ENCODE measurements around the gene GJB3. TPM values are rescaled to one million over a fixed set of nuclear protein-coding genes. Genes with fewer than 3 reads are reported as not detected.

Gene GJB3
- total and polyA plus RNA-seq, 4 donors, result 0.15 to 0.33 (median 0.17) TPM; not detected in 1

DNA sequence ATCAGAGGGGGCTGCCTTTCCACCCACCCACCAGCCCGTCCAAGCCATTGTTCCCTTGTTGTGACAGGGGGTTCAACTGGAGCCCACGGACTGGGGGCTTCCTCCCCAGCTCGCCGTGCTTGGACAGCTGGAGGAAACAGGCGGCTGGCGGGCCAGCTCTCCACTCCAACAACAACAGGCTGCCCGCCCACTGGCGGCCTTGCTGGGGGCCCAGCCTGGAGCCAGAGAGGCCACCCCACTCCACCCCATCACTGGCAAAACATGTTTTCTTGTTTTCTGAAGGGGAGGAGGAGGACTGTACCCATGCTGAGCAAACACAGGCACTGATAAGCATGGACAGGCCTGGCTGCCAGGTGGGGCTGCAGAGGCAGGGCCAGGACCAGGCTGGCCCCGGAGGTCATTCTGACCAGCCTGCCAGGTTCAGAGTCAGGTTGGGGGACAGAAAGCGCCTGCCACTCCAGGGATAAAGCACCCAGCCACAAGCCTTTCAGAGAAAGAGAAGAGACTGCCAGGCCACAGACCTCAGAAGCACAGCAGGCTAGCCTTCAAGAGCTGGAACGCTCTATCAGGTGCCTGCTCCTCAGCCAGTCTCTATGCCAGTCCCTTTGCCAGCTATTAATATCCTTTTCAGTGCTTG lies 44.6 kb downstream of the GJB3 start (continued):
- TF ChIP-seq, protein P1, sequence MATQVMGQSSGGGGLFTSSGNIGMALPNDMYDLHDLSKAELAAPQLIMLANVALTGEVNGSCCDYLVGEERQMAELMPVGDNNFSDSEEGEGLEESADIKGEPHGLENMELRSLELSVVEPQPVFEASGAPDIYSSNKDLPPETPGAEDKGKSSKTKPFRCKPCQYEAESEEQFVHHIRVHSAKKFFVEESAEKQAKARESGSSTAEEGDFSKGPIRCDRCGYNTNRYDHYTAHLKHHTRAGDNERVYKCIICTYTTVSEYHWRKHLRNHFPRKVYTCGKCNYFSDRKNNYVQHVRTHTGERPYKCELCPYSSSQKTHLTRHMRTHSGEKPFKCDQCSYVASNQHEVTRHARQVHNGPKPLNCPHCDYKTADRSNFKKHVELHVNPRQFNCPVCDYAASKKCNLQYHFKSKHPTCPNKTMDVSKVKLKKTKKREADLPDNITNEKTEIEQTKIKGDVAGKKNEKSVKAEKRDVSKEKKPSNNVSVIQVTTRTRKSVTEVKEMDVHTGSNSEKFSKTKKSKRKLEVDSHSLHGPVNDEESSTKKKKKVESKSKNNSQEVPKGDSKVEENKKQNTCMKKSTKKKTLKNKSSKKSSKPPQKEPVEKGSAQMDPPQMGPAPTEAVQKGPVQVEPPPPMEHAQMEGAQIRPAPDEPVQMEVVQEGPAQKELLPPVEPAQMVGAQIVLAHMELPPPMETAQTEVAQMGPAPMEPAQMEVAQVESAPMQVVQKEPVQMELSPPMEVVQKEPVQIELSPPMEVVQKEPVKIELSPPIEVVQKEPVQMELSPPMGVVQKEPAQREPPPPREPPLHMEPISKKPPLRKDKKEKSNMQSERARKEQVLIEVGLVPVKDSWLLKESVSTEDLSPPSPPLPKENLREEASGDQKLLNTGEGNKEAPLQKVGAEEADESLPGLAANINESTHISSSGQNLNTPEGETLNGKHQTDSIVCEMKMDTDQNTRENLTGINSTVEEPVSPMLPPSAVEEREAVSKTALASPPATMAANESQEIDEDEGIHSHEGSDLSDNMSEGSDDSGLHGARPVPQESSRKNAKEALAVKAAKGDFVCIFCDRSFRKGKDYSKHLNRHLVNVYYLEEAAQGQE (IDR thresholded peaks at IDR 0.05), result no peak

DNA sequence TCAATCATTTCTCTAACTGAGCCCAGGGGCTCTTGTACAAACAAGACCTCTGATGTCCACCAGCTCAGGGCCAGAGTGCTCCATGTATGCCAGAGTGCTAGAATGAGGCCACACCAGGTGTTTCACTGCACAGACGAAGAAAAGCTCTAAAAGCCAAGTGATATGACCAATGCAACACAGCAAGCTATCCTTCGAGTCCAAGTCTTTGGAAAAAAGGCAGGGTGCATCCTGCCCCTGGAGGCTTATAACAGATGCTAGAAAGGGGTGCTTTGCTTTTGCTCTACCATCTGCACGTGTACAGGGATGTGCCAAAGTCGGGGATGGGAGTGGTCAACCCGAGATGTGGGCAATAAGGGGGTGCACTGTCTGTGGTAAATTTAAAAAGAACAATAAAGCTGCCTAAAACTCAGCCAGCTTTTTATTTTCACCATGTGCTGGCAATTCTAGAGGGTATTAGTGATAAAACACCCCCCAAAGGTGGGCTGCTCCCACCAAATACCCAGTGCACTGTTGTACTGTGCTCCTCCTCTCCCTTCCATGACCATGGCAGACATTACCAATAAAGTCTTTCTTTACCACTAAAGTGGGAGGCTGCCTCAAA lies 46.4 kb downstream of the GJB3 start:
- no peak overlapping the region for H3K27ac ChIP-seq (ENCODE audit: low read depth in 1 of 2, low read length in 2 of 2)
- WGBS, result 90% methylated on average over 5 of the region's 5 CpGs
- no peak for DNase-seq (ENCODE audit: low spot score)
- no peaks in the 10 kb centered on the region for H3K27me3 ChIP-seq (ENCODE audit: control insufficient read depth in 4 of 4, insufficient read depth in 4 of 4, low read length in 3 of 4)
- H3K4me3 ChIP-seq (ENCODE audit: low read depth in 1 of 3, low read length in 3 of 3), result no peak overlapping the region
- H3K9ac ChIP-seq (ENCODE audit: low read depth in 1 of 2, low read length in 2 of 2), result no peak overlapping the region
- no peak for TF ChIP-seq EGR1 (IDR thresholded peaks at IDR 0.05; ENCODE audit: low read depth in 2 of 2)
- no peaks in the 10 kb centered on the region for H3K36me3 ChIP-seq (ENCODE audit: control insufficient read depth in 4 of 4, insufficient read depth in 3 of 4, low read depth in 1 of 4, low read length in 3 of 4)
- peaks cover 4 to 25% (median 16%) of the 10 kb centered on the region in 4 donors for H3K4me1 ChIP-seq (ENCODE audit: control insufficient read depth in 4 of 4, insufficient read depth in 4 of 4, low read length in 3 of 4)
- H3K9me3 ChIP-seq (ENCODE audit: control insufficient read depth in 4 of 4, low read length in 3 of 4), result no peaks in the 10 kb centered on the region

DNA sequence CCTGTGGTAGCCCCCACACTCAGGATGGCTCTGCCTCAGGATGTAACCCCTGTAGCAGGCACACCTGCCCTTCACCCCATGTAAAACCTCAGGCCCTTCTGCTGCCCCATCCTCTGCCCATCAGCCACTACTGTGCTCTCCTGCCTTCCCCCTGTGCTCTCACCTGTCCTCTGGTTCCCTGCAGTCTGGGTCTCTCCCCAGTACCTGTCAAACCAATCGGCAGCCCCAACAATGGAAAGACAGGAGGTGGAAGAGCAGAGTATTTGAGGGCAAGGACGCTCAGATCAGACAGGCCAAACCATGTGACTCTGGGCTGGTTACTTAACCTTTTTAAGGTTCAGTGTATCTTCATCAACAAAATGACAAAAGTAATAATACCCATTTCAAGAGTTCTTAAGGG lies 47.6 kb downstream of the GJB3 start:
- H3K27ac ChIP-seq (ENCODE audit: low read depth in 1 of 2, low read length in 2 of 2), result no peak overlapping the region

More for the DNA sequence above, 47.6 kb downstream of the GJB3 start:
- peaks cover 4 to 25% (median 16%) of the 10 kb centered on the region in 4 donors for H3K4me1 ChIP-seq (ENCODE audit: control insufficient read depth in 4 of 4, insufficient read depth in 4 of 4, low read length in 3 of 4)
- H3K9ac ChIP-seq (ENCODE audit: low read depth in 1 of 2, low read length in 2 of 2), result no peak overlapping the region
- DNase-seq (ENCODE audit: low spot score), result no peak
- no peak overlapping the region for H3K4me3 ChIP-seq (ENCODE audit: low read depth in 1 of 3, low read length in 3 of 3)
- H3K27me3 ChIP-seq (ENCODE audit: control insufficient read depth in 4 of 4, insufficient read depth in 4 of 4, low read length in 3 of 4), result no peaks in the 10 kb centered on the region
- H3K36me3 ChIP-seq (ENCODE audit: control insufficient read depth in 4 of 4, insufficient read depth in 3 of 4, low read depth in 1 of 4, low read length in 3 of 4), result no peaks in the 10 kb centered on the region
- 51% methylated on average over 2 of the region's 2 CpGs for WGBS
- no peaks in the 10 kb centered on the region for H3K9me3 ChIP-seq (ENCODE audit: control insufficient read depth in 4 of 4, low read length in 3 of 4)
- TF ChIP-seq TAF1 (conservative IDR thresholded peaks at IDR 0.05) (no peak), SP1 (IDR thresholded peaks at IDR 0.05) (no peak), HNF4A (conservative IDR thresholded peaks at IDR 0.05) (no peak), FOXA1 (IDR thresholded peaks at IDR 0.05) (no peak), NR2F2 (IDR thresholded peaks at IDR 0.05) (no peak), RXRA (IDR thresholded peaks at IDR 0.05) (no peak), HNF4G (IDR thresholded peaks at IDR 0.05) (no peak), JUND (IDR thresholded peaks at IDR 0.05) (no peak), RAD21 (IDR thresholded peaks at IDR 0.05) (no peak), GABPA (IDR thresholded peaks at IDR 0.05 in 1 of 2, conservative IDR thresholded peaks at IDR 0.05 in 1 of 2) (no peak), EGR1 (IDR thresholded peaks at IDR 0.05; ENCODE audit: low read depth in 2 of 2) (no peak), YY1 (IDR thresholded peaks at IDR 0.05) (no peak), FOXA2 (IDR thresholded peaks at IDR 0.05) (no peak)
- TF ChIP-seq, protein P2, sequence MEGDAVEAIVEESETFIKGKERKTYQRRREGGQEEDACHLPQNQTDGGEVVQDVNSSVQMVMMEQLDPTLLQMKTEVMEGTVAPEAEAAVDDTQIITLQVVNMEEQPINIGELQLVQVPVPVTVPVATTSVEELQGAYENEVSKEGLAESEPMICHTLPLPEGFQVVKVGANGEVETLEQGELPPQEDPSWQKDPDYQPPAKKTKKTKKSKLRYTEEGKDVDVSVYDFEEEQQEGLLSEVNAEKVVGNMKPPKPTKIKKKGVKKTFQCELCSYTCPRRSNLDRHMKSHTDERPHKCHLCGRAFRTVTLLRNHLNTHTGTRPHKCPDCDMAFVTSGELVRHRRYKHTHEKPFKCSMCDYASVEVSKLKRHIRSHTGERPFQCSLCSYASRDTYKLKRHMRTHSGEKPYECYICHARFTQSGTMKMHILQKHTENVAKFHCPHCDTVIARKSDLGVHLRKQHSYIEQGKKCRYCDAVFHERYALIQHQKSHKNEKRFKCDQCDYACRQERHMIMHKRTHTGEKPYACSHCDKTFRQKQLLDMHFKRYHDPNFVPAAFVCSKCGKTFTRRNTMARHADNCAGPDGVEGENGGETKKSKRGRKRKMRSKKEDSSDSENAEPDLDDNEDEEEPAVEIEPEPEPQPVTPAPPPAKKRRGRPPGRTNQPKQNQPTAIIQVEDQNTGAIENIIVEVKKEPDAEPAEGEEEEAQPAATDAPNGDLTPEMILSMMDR (IDR thresholded peaks at IDR 0.05; ENCODE audit: low read depth, low read length, missing input control), result no peak
- TF ChIP-seq, protein P3, sequence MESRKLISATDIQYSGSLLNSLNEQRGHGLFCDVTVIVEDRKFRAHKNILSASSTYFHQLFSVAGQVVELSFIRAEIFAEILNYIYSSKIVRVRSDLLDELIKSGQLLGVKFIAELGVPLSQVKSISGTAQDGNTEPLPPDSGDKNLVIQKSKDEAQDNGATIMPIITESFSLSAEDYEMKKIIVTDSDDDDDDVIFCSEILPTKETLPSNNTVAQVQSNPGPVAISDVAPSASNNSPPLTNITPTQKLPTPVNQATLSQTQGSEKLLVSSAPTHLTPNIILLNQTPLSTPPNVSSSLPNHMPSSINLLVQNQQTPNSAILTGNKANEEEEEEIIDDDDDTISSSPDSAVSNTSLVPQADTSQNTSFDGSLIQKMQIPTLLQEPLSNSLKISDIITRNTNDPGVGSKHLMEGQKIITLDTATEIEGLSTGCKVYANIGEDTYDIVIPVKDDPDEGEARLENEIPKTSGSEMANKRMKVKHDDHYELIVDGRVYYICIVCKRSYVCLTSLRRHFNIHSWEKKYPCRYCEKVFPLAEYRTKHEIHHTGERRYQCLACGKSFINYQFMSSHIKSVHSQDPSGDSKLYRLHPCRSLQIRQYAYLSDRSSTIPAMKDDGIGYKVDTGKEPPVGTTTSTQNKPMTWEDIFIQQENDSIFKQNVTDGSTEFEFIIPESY (IDR thresholded peaks at IDR 0.05), result no peak
- TF ChIP-seq, protein P4, sequence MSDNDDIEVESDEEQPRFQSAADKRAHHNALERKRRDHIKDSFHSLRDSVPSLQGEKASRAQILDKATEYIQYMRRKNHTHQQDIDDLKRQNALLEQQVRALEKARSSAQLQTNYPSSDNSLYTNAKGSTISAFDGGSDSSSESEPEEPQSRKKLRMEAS (IDR thresholded peaks at IDR 0.05), result no peak
- TF ChIP-seq, protein P1 (IDR thresholded peaks at IDR 0.05), result no peak
- TF ChIP-seq, protein P5, sequence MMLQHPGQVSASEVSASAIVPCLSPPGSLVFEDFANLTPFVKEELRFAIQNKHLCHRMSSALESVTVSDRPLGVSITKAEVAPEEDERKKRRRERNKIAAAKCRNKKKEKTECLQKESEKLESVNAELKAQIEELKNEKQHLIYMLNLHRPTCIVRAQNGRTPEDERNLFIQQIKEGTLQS (IDR thresholded peaks at IDR 0.05), result no peak

Measured in liver (tissue), 9 donors.